ENCODE results near the gene RPS6KB2. TPM values are rescaled to one million over a fixed set of nuclear protein-coding genes. Genes with fewer than 3 reads are reported as not detected.
A peak's percentile ranks its signal among the peaks of the same experiment; 100 is the strongest.

RPS6KB2 gene
- total and polyA plus RNA-seq, 9 of the 15 experiments (the other 6 are each of a cell fraction or from before 2014, with no cell fraction given) = 0.42 to 122 (median 82.6) TPM

DNA sequence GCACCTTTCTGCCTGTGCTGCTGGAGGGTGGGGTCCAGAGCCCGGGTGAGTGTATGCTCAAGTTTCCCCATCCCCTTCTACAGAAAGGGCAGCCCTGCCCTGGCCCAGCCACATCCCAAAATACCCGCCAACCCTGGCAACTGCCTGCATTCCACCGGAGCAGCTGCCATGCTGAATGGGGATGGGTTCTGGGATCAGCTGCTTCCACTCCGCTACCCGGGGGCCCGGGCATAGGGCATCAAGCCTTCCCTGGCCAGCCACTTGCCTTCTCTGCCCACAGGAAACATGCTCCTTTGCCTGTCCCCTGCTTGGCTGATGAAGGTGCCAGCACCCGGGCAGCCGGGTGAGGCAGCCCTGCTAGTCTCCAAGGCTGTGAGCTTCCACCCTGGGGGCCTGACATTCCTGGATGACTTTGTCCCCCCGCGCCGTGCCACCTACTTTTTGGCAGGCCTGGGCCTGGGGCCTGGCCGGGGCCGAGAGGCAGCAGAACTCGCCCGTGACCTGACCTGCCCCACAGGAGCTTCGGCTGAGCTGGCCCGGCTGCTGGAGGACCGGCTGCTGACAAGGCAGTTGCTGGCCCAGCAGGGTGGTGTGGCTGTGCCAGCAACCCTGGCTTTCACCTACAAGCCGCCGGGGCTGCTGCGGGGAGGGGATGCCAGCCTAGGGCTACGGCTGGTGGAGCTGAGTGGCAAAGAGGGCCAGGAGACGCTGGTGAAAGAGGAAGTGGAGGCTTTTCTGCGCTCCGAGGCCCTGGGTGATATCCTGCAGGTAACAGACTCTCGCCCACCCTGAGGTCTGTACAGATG lies 9.6 kb upstream of the RPS6KB2 start (continued):
- TF ChIP-seq EP400 (IDR thresholded peaks at IDR 0.05) = no peak
- TF ChIP-seq POLR2G (IDR thresholded peaks at IDR 0.05; ENCODE audit: low read depth, low read length) = 0 out of 2 replicates have a peak, but pooled peaks have one; percentile 34
- no peak for TF ChIP-seq IRF2 (CRISPR knock-in tag; IDR thresholded peaks at IDR 0.05)
- TF ChIP-seq STAT5A (IDR thresholded peaks at IDR 0.05; ENCODE audit: borderline replicate concordance, low read length) = no peak
- TF ChIP-seq TAF7 (tag; IDR thresholded peaks at IDR 0.05) = no peak
- TF ChIP-seq PTTG1 (tag; IDR thresholded peaks at IDR 0.05; ENCODE audit: low read depth) = no peak
- TF ChIP-seq ELF4 (CRISPR knock-in tag; IDR thresholded peaks at IDR 0.05) = no peak
- TF ChIP-seq MCM2 (IDR thresholded peaks at IDR 0.05; ENCODE audit: low read depth) = no peak
- no peak for TF ChIP-seq CCAR2 (IDR thresholded peaks at IDR 0.05; ENCODE audit: low read depth, low read length)
- no peak for TF ChIP-seq PHF20 (IDR thresholded peaks at IDR 0.05; ENCODE audit: partially characterized antibody)
- TF ChIP-seq MTA1 (IDR thresholded peaks at IDR 0.05; ENCODE audit: borderline replicate concordance) = no peak
- TF ChIP-seq RBFOX2 (IDR thresholded peaks at IDR 0.05; ENCODE audit: low read depth, low read length) = peak; percentile 36; the same call in 1 of the 2 replicates
- TF ChIP-seq SPI1 (IDR thresholded peaks at IDR 0.05; ENCODE audit: borderline replicate concordance, low read depth, low read length) = peak; percentile 63; the same call in 1 of the 2 replicates
- no peak for TF ChIP-seq RCOR1 (IDR thresholded peaks at IDR 0.05; ENCODE audit: borderline replicate concordance in 1 of 2, low read depth in 2 of 2, low read length in 2 of 2)
- TF ChIP-seq THRAP3 (IDR thresholded peaks at IDR 0.05; ENCODE audit: borderline replicate concordance) = no peak
- TF ChIP-seq, protein P1, sequence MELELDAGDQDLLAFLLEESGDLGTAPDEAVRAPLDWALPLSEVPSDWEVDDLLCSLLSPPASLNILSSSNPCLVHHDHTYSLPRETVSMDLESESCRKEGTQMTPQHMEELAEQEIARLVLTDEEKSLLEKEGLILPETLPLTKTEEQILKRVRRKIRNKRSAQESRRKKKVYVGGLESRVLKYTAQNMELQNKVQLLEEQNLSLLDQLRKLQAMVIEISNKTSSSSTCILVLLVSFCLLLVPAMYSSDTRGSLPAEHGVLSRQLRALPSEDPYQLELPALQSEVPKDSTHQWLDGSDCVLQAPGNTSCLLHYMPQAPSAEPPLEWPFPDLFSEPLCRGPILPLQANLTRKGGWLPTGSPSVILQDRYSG (tag; conservative IDR thresholded peaks at IDR 0.05; ENCODE audit: low read depth) = no peak
- TF ChIP-seq ARID1B (IDR thresholded peaks at IDR 0.05) = no peak
- 0 out of 2 replicates have a peak, but pooled peaks have one; percentile 13 for TF ChIP-seq HNRNPL (IDR thresholded peaks at IDR 0.05; ENCODE audit: low read depth, low read length)
- TF ChIP-seq PREB (CRISPR knock-in tag; IDR thresholded peaks at IDR 0.05) = no peak

All from K562 (cell line).